ENCODE data around the gene EFHC1. TPM values are rescaled to one million over a fixed set of nuclear protein-coding genes. Genes with fewer than 3 reads are reported as not detected.

EFHC1 gene
- total RNA-seq, 6 donors from 2014 or later, result 16.2 to 96.4 (median 21.6) TPM

DNA sequence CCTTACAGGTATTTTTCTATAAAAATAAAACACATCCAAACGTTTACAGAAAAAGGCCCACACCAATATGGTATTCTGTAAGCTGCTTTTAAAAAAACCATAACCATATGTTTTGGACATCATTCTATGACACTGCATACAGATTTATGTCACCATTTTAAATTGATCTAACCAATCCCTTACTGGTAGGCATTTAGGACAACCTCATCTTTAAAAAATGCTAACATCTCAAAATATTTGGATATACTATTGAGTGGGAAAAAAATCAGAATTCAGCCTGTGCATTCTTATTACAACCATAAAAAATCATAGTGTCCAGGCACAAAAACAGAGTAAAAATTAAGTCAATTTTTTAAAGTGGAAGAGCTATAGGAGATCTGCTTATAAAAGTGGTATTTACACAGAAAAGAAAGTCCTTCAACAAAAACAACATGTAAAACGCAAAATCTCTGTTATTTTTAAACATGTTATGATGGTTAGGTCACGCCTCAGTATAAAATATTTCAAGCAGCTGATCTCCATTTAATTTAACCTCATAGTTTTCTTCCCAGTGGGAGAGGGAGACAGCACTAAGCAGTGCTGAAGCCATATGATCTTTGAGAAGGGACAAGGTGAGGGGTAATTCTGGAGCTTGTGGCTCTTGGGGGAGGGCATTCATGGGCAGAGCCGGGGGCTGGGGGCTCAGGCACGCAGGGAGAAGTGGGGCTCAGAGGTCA is 135.5 kb downstream of the EFHC1 start:
- DNase-seq, result no peak
- 72 to 81% methylated on average over 5 of the region's 5 CpGs for WGBS, 2 donors
- ATAC-seq (ENCODE audit: low FRiP score in 2 of 2), result no peak
- peaks cover 32 to 57% (median 42%) of the 10 kb centered on the region in 4 donors for H3K4me1 ChIP-seq
- no peak overlapping the region for H3K27ac ChIP-seq
- no peaks in the 10 kb centered on the region for H3K36me3 ChIP-seq
- TF ChIP-seq EP300 (IDR thresholded peaks at IDR 0.05) (no peak), POLR2A (IDR thresholded peaks at IDR 0.05) (no peak), POLR2AphosphoS5 (IDR thresholded peaks at IDR 0.05) (no peak)
- TF ChIP-seq, protein P1, sequence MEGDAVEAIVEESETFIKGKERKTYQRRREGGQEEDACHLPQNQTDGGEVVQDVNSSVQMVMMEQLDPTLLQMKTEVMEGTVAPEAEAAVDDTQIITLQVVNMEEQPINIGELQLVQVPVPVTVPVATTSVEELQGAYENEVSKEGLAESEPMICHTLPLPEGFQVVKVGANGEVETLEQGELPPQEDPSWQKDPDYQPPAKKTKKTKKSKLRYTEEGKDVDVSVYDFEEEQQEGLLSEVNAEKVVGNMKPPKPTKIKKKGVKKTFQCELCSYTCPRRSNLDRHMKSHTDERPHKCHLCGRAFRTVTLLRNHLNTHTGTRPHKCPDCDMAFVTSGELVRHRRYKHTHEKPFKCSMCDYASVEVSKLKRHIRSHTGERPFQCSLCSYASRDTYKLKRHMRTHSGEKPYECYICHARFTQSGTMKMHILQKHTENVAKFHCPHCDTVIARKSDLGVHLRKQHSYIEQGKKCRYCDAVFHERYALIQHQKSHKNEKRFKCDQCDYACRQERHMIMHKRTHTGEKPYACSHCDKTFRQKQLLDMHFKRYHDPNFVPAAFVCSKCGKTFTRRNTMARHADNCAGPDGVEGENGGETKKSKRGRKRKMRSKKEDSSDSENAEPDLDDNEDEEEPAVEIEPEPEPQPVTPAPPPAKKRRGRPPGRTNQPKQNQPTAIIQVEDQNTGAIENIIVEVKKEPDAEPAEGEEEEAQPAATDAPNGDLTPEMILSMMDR (IDR thresholded peaks at IDR 0.05), result no peak
- H3K4me3 ChIP-seq, result no peak overlapping the region
- no peaks in the 10 kb centered on the region for H3K27me3 ChIP-seq
- H3K9me3 ChIP-seq, result no peaks in the 10 kb centered on the region

GRCh38 chr6:52557389-52558265 is 137.5 kb downstream of the EFHC1 start:
- Histone ChIP-seq H3K4me1 (peaks cover 14 to 41% (median 25%) of the 10 kb centered on the region in 4 donors), H3K9me3 (no peaks in the 10 kb centered on the region), H3K27ac (peak overlapping the region in 2 of 4 donors; percentile 32 to 36), H3K27me3 (no peaks in the 10 kb centered on the region), H3K36me3 (no peaks in the 10 kb centered on the region), H3K4me3 (no peak overlapping the region)
- no peak for DNase-seq
- 69% methylated on average over 11 of the region's 11 CpGs for WGBS, 2 donors
- TF ChIP-seq, protein P1 (IDR thresholded peaks at IDR 0.05), result no peak
- TF ChIP-seq EP300 (IDR thresholded peaks at IDR 0.05), result no peak
- no peak for TF ChIP-seq POLR2AphosphoS5 (IDR thresholded peaks at IDR 0.05)
- no peak for TF ChIP-seq POLR2A (IDR thresholded peaks at IDR 0.05)
- peak in 1 of 2 donors; percentile 17 for ATAC-seq (ENCODE audit: low FRiP score in 2 of 2)

- Histone ChIP-seq H3K9me3 (no peaks in the 10 kb centered on the region), H3K4me1 (peaks cover 15 to 40% (median 23%) of the 10 kb centered on the region in 4 donors), H3K36me3 (no peaks in the 10 kb centered on the region), H3K4me3 (no peak overlapping the region), H3K27ac (peak overlapping the region in 2 of 4 donors; percentile 32 to 36), H3K27me3 (no peaks in the 10 kb centered on the region)
- TF ChIP-seq EP300 (IDR thresholded peaks at IDR 0.05) (no peak), POLR2AphosphoS5 (IDR thresholded peaks at IDR 0.05) (no peak), POLR2A (IDR thresholded peaks at IDR 0.05) (no peak)
- TF ChIP-seq, protein P1 (IDR thresholded peaks at IDR 0.05), result no peak
- 67 to 68% methylated on average over 4 to 6 of the region's 6 CpGs for WGBS, 2 donors
- DNase-seq (no peak), ATAC-seq (ENCODE audit: low FRiP score in 2 of 2) (peak; percentile 70)
These were observed 138.3 kb downstream of the EFHC1 start for GRCh38 chr6:52558266-52559000.

GRCh38 chr6:52560462-52560861 is 140.3 kb downstream of the EFHC1 start:
- Histone ChIP-seq H3K4me1 (peaks cover 15 to 40% (median 28%) of the 10 kb centered on the region in 4 donors), H3K4me3 (no peak overlapping the region), H3K27ac (no peak overlapping the region), H3K27me3 (no peaks in the 10 kb centered on the region), H3K9me3 (no peaks in the 10 kb centered on the region), H3K36me3 (no peaks in the 10 kb centered on the region)
- TF ChIP-seq EP300 (IDR thresholded peaks at IDR 0.05) (no peak), POLR2AphosphoS5 (IDR thresholded peaks at IDR 0.05) (no peak), POLR2A (IDR thresholded peaks at IDR 0.05) (no peak)
- TF ChIP-seq, protein P1 (IDR thresholded peaks at IDR 0.05), result no peak
- DNase-seq, result no peak
- WGBS, 2 donors, result 42 to 79% methylated on average over 5 of the region's 5 CpGs
- ATAC-seq (ENCODE audit: low FRiP score in 2 of 2), result no peak
